Glutamatergic neuron (in vitro differentiated cells): ENCODE measurements around the gene TBX18. TPM values are rescaled to one million over a fixed set of nuclear protein-coding genes. Genes with fewer than 3 reads are reported as not detected.

ENCODE experiments used
- DNase-seq: peaks from one replicate; pipeline ENCODE4 v3.0.0; 2022
- H3K27ac Mint-ChIP-seq: one replicate; pipeline ENCODE4 v1.8.0; 2020; ENCODE audit warnings: mild to moderate bottlenecking, mixed read lengths, inconsistent platforms; ENCODE audit not compliant: unreplicated experiment
- H3K27me3 Mint-ChIP-seq: one replicate; pipeline ENCODE4 v1.8.0; 2020; ENCODE audit warnings: mild to moderate bottlenecking, moderate library complexity, mixed read lengths, inconsistent platforms; ENCODE audit not compliant: unreplicated experiment
- H3K36me3 Mint-ChIP-seq: one replicate; pipeline ENCODE4 v1.8.0; 2020; ENCODE audit warnings: mild to moderate bottlenecking, mixed read lengths, inconsistent platforms; ENCODE audit not compliant: unreplicated experiment
- H3K4me1 Mint-ChIP-seq: one replicate; pipeline ENCODE4 v1.8.0; 2020; ENCODE audit warnings: mild to moderate bottlenecking, low read depth, mixed read lengths, inconsistent platforms; ENCODE audit not compliant: unreplicated experiment
- H3K4me3 Mint-ChIP-seq: one replicate; pipeline ENCODE4 v1.8.0; 2020; ENCODE audit warnings: mild to moderate bottlenecking, mixed read lengths, inconsistent platforms; ENCODE audit not compliant: unreplicated experiment
- H3K9me3 Mint-ChIP-seq: one replicate; pipeline ENCODE4 v1.8.0; 2020; ENCODE audit warnings: mild to moderate bottlenecking, moderate library complexity, mixed read lengths, inconsistent platforms; ENCODE audit not compliant: unreplicated experiment
- total RNA-seq: library from RNA; stranded (reverse); fragmentation: NEBNext Ultra II Directional; extraction: Animal tissue kit (Norgen Biotek cat#: 25700); gene quantifications from one replicate; pipeline ENCODE4 v1.2.1, GENCODE V29; 2021; ENCODE audit not compliant: unreplicated experiment
- TF ChIP-seq, protein P1 (sequence below): fragments of 200-600 bp; sonication (generic); IDR thresholded peaks from one replicate; pipeline ENCODE4 v1.5.0; 2021; ENCODE audit not compliant: partially characterized antibody, unreplicated experiment

The TBX18 gene
- total RNA-seq, 1 donor from 2014 or later: 5.1 TPM

DNA sequence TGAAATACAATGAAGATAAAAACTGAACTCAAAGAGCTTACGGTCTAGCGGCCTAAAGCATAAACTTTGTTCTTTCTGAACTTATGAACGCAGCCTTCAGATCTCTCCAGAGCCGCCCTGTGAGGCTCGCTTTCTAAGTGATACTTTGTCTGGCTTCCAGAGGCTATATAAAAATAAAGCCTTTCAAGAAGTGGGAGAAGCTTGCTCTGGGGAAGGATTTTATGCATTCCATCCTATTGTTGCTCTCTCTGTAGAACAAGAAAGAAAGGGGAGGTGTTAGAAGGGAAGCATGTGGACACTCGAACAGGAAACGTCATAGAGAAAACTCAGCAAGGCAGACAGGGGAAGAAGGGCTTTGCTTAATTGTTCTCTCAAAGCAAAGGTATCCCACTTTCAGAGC lies 77.0 kb downstream of the TBX18 start:
- H3K4me1 Mint-ChIP-seq: no peaks in the 10 kb centered on the region
- no peak overlapping the region for H3K27ac Mint-ChIP-seq
- H3K27me3 Mint-ChIP-seq: no peaks in the 10 kb centered on the region
- H3K9me3 Mint-ChIP-seq: no peaks in the 10 kb centered on the region
- no peaks in the 10 kb centered on the region for H3K36me3 Mint-ChIP-seq
- DNase-seq: no peak
- H3K4me3 Mint-ChIP-seq: no peak overlapping the region
- TF ChIP-seq, protein P1, sequence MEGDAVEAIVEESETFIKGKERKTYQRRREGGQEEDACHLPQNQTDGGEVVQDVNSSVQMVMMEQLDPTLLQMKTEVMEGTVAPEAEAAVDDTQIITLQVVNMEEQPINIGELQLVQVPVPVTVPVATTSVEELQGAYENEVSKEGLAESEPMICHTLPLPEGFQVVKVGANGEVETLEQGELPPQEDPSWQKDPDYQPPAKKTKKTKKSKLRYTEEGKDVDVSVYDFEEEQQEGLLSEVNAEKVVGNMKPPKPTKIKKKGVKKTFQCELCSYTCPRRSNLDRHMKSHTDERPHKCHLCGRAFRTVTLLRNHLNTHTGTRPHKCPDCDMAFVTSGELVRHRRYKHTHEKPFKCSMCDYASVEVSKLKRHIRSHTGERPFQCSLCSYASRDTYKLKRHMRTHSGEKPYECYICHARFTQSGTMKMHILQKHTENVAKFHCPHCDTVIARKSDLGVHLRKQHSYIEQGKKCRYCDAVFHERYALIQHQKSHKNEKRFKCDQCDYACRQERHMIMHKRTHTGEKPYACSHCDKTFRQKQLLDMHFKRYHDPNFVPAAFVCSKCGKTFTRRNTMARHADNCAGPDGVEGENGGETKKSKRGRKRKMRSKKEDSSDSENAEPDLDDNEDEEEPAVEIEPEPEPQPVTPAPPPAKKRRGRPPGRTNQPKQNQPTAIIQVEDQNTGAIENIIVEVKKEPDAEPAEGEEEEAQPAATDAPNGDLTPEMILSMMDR: no peak

DNA sequence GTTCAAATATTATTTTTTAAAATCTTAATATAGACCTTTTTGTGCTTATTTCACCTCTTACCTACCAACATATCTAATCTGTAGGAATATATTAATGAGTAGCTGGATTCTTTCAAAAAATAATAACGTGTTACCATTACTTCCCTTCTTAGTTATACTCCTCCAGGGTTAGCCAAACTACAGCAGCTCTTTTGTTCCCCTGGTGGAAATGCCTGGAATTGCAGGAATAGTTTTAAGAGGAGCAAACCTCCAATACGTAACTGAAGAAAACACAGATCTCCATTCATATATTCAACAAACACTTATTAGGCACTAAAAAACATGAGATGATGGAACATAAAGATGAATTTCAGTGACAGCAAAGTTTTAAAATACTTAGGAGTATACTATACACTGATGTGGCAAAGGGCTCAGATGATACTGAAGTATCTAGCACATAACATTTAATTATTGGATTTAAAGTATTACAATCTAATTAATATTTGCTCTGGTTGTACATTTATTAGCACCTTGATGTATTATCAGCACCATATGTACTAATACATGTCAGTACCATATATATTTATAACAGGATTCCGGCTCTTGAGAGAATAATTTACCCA lies 78.3 kb downstream of the TBX18 start:
- H3K4me1 Mint-ChIP-seq: no peaks in the 10 kb centered on the region
- TF ChIP-seq, protein P1: peak; percentile 87

DNA sequence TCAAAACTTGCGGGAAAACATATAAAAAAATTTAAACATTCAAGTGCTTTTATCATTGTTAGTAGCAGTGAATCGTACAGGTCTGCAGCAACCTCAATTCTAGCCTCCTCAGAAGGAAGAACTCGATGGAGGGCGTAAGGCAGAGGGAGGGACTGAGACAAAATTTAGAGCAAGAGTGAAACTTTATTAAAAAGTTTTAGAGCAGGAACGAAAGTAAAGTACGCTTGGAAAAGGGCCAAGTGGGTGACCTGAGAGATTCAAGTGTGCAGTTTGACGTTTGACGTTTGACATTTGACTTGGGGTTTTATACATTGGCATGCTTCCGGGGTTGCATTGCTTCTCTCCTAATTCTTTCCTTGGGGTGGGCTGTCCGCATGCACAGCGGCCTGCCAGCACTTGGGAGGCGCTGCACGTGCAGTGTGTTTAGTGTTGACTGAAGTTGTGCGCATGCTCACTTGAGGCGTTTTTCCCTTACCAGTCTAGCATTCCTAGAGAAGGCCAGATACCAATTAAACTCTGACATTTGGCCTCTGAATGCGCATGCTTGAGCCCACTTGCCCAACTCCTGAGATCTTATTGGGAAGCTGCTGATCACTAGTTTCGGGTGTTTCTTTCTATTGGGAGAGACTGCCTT lies 82.6 kb downstream of the TBX18 start:
- no peaks in the 10 kb centered on the region for H3K4me1 Mint-ChIP-seq
- no peak overlapping the region for H3K4me3 Mint-ChIP-seq
- H3K27ac Mint-ChIP-seq: no peak overlapping the region
- H3K27me3 Mint-ChIP-seq: no peaks in the 10 kb centered on the region
- no peaks in the 10 kb centered on the region for H3K36me3 Mint-ChIP-seq
- no peaks in the 10 kb centered on the region for H3K9me3 Mint-ChIP-seq
- TF ChIP-seq, protein P1: no peak
- no peak for DNase-seq

More for the DNA sequence above, 78.3 kb downstream of the TBX18 start:
- Mint-ChIP-seq H3K27me3 (no peaks in the 10 kb centered on the region), H3K9me3 (no peaks in the 10 kb centered on the region), H3K36me3 (no peaks in the 10 kb centered on the region), H3K27ac (no peak overlapping the region), H3K4me3 (no peak overlapping the region)
- DNase-seq: no peak

DNA sequence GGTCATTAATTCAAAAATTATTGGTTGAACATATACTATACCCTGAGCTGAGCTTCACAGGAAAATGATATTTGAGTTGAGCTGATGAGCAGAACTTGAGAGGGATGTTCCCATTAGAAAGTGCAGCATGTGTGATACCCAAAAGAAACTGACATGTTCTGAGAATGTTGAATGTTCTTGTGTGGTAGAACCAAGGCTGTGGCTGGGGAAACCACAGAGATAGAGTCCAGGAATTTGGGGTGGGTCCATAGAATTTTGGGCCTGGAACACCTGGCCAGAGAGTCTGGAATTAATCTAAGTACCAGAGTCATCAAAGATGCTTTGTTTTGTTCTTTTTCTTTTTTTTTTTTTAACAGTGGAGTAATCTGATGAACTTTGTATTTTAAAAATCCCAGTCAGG lies 88.7 kb downstream of the TBX18 start:
- Mint-ChIP-seq H3K27ac (no peak overlapping the region), H3K27me3 (no peaks in the 10 kb centered on the region), H3K4me1 (no peaks in the 10 kb centered on the region), H3K36me3 (no peaks in the 10 kb centered on the region), H3K4me3 (no peak overlapping the region), H3K9me3 (no peaks in the 10 kb centered on the region)
- no peak for DNase-seq
- TF ChIP-seq, protein P1: no peak

DNA sequence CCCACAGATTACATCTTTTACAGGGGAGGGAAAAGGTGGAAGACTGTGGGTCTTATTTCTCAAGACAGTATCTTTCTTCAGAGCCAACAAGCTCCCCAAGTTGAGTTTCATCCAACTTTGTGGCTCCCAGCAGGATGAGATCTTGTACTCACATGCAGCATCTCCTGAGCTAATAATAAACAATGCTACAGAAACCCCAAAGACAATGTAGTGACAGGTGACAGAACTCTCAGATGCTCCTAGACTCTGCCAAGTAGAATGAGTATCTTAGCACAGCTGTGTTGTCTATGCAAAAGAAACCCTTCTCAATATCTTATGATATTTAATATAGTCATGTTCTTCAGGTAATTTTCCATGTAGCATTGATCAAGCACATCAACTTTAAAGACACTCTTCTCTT lies 90.0 kb downstream of the TBX18 start:
- no peaks in the 10 kb centered on the region for H3K9me3 Mint-ChIP-seq
- no peak for DNase-seq
- no peaks in the 10 kb centered on the region for H3K4me1 Mint-ChIP-seq
- H3K27me3 Mint-ChIP-seq: no peaks in the 10 kb centered on the region
- no peak overlapping the region for H3K27ac Mint-ChIP-seq
- no peaks in the 10 kb centered on the region for H3K36me3 Mint-ChIP-seq
- TF ChIP-seq, protein P1: no peak
- H3K4me3 Mint-ChIP-seq: no peak overlapping the region
